HG03039 (cell line): ENCODE measurements around the gene ZNF598.
"Not testable (repeated sequence)": the region's sequence is repeated elsewhere in the genome, so short reads cannot be mapped to it uniquely, and the experiment has no call there.

ENCODE experiments used
- ATAC-seq: cut with Tn5 transposase; IDR thresholded peaks from one replicate; pipeline ENCODE4 v1.9.1; 2021; ENCODE audit warnings: mild to moderate bottlenecking, moderate library complexity; ENCODE audit not compliant: unreplicated experiment

Gene ZNF598

DNA sequence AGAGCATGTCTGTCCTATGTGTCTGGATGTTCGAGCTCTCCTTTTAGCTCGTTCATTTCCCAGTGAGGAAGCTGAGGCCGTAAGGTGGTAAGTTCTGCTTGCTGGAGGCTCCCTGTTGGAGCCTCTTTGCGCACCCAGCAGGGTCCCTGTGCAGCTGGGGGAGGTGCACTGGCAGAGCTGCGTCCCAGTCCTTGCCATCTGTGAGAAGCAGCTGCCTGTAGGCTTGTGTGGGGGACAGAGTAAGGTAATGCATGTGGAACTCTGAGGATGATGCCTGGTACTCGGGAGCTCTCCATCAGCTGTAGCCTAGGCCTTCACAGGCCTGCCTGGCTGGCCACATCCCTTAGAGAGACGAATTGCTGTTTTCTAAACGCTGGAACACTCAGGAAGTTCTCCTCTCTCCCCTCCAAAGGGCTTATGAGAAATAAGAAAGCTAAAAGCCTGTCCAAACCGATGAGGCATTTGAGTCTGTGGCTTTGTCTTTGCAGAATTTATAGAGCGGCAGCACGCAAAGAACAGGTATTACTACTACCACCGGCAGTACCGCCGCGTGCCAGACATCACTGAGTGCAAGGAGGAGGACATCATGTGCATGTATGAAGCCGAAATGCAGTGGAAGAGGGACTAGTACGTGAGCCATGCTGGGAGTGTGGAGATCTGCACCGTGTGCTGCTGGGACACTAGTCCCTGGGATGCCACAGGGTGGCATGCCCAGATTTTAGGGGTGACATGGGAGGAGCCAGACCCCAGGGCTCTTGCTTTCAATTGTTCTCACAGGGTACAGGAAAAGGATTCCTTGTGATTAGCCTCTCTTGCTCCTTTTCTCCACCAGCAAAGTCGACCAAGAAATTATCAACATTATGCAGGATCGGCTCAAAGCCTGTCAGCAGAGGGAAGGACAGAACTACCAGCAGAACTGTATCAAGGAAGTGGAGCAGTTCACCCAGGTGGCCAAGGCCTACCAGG lies 48.7 kb downstream of the ZNF598 start:
- no peak for ATAC-seq

DNA sequence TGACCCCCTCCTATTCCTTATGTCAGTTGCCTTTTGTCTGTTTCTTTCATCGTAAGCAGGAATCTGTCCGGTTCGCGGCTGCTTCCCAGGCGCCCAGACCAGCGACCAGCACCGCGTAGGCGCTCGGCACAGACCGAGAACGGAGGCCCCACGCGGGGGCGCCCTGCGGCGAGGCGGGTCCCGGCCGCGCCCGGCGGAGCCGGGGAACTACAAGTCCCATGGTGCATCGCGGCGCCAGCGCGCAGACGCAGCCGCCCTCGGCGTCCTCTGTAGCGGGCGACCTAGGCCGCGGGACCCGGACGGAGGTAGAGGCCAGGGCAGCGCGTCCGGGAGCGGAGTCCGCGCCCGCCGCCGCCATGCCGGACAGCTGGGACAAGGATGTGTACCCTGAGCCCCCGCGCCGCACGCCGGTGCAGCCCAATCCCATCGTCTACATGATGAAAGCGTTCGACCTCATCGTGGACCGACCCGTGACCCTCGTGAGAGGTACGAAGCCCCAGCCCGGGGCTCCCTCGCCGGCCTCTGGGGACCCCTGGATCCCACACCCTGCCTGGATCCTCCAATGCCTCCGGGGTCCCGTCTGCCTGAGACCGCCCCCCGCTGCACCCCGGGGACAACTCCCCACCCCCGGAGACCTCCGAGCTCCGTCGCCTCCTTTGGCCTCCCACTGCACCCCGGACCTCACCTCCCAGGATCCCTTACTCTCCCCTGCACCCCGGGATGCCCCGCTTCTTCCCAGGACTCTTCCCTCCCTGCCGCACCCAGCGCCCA lies 50.2 kb downstream of the ZNF598 start, which contains the start of gene NDUFB10:
Gene NDUFB10, plus strand, starts transcription at position 270 of the 771 bp plus-strand sequence. Its CDS starts 87 bp downstream, at position 357.
- peak; percentile 63 for ATAC-seq

DNA sequence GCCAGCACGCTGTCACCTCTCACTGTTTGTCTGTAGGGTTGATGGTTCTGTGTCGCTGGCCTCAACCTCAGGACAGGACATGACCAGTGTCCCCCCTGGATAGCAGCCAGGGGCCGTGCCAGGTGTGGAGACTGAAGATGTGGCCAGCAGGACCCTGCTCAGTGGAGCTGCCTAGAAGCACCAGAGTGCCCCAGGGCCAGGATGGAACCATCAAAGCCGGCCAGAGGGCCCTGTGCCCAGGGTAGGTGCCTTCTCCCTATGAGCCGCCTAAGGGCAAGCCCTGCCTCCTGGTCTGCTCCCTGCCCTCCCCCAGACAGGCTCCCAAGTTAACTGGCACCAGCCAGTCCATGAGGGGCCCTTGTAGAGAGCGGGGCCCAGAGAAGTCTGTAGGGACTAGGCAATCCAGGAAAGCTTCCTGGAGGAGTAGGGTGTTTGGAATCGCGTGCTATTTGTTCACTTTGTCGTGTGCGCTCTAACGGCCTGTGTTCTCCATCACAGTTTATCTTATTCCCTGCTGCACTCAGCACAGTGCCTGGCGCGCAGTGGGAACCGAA lies 50.8 kb downstream of the ZNF598 start:
- ATAC-seq, result no peak

DNA sequence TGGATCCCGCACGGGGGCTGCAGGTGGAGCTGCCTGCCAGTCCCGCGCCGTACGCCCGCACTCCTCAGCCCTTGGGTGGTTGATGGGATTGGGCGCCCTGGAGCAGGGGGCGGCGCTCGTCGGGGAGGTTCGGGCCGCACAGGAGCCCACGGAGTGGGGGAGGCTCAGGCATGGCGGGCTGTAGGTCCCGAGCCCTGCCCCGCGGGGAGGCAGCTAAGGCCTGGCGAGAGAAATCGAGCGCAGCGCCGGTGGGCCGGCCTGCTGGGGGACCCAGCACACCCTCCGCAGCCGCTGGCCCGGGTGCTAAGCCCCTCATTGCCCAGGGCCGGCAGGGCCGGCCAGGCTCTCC lies 51.5 kb downstream of the ZNF598 start:
- not testable (repeated sequence) for ATAC-seq

DNA sequence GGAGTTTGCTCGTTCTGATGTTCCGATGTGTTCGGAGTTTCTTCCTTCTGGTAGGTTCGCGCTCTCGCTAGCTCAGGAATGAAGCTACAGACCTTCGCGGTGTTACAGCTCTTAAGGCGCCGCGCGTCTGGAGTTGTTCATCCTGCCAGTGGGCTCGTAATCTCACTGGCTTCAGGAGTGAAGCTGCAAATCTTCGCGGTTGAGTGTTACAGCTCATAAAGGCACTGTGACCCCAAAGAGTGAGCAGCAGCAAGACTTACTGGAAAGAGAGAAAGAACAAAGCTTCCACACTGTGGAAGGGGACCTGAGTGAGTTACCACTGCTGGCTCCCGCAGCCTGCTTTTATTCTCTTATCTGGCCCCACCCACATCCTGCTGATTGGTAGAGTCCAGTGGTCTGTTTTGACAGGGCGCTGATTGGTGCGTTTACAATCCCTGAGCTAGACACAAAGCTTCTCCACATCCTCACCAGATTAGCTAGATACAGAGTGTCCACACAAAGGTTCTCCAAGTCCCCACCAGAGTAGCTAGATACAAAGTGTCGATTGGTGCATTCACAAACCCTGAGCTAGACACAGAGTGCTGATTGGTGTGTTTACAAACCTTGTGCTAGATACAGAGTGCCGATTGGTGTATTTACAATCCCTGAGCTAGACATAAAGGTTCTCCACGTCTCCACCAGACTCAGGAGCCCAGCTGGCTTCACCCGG lies 52.0 kb downstream of the ZNF598 start:
- ATAC-seq, result not testable (repeated sequence)

DNA sequence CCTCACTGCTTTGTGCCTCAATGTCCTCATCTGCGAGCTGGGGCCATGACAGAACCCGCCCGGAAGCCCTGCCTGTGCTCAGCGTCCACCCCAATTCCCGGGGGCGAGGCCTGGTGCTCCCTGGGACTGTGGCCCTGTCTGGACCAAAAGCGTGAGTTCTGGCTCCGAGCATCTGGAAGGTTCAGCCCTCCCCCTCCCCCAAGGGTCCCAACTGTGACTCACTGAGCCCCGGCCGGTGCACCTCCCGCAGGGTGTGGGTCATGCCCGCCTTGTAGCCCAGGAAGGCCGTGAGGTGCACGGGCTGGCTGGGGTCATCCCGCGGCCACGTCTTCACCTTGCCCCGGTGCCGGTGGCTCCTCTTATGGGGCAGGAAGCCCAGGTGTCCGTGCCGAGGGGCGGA lies 55.9 kb downstream of the ZNF598 start:
- ATAC-seq, result no peak

DNA sequence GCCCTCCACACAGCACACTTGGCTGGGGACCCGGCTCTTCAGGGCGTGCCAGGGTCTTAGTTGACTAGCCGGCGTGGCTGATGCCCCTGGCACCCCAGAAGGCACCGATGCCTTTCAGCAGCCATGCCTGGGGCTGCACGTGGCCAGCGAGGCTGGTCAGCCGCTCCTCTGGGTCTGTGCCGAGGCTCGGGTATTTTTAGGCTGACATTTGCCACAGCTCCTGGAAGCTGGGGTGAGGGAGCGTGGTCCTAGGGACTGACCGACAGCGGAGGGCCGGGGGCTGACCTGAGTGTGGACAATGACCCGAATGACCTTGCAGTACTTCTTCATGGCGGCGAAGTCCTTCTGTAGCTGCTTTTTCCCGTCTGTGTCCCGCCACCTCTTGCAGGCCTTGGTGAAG lies 59.1 kb downstream of the ZNF598 start:
- ATAC-seq, result no peak

DNA sequence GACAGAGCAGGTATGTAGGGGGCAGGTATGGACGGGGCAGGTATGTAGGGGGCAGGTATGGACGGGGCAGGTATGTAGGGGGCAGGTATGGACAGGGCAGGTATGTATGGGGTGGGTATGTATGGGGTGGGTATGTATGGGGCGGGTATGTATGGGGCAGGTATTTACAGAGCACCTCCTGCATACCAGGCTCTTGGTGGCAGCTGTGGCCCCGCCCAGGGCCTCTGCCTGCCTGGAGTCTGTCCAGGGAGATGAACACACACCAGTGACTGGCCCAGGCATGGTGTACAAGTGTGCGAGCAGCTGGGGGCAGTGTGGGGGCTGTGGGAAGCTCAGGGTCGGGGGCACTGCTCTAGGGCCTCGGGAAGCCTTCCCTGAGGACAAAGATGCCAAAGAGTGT lies 59.6 kb downstream of the ZNF598 start:
- ATAC-seq, result no peak

DNA sequence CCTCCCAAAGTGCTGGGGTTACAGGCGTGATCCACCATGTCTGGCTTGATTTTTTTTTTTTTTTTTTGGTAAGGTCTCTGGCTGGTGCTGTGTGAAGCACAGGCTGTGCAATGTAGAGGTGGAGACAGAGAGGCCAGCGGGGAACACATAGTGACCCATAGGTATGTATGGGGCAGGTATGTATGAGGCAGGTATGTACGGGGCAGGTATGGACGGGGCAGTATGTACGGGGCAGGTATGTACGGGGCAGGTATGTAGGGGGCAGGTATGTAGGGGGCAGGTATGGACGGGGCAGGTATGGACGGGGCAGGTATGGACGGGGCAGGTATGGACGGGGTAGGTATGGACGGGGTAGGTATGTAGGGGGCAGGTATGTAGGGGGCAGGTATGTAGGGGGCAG lies 60.1 kb downstream of the ZNF598 start:
- no peak for ATAC-seq
